Neutrophil (primary cell): ENCODE data around the gene ABHD4.
"Not testable (repeated sequence)": the region's sequence is repeated elsewhere in the genome, so short reads cannot be mapped to it uniquely, and the experiment has no call there.

Source experiments
- H3K27ac ChIP-seq: fragments of 200-600 bp; sonication (generic); 2 replicates; pipeline ENCODE4 v1.5.1; 2016; ENCODE audit warnings: mild to moderate bottlenecking, moderate library complexity
- H3K27me3 ChIP-seq: fragments of 200-600 bp; sonication (generic); 2 replicates; pipeline ENCODE4 v1.6.0; 2016; ENCODE audit warnings: mild to moderate bottlenecking
- H3K36me3 ChIP-seq: fragments of 200-600 bp; sonication (generic); 2 replicates; pipeline ENCODE4 v1.5.1; 2017
- H3K4me1 ChIP-seq, 2 experiments: fragments of 200-600 bp in 1 of 2; sonication (generic) in 1 of 2; 1 replicate in 1 of 2; 2 replicates in 1 of 2; pipeline versions ENCODE4 v1.5.1 to v1.6.1; 2013 to 2016; ENCODE audit warnings: low read depth in 1 of 2, low read length in 1 of 2, mild to moderate bottlenecking in 1 of 2, moderate library complexity in 1 of 2; ENCODE audit not compliant: control insufficient read depth in 1 of 2, insufficient read depth in 1 of 2
- H3K4me3 ChIP-seq, 2 experiments: fragments of 200-600 bp in 1 of 2; sonication (generic) in 1 of 2; 1 replicate in 1 of 2; 2 replicates in 1 of 2; pipeline ENCODE4 v1.5.1; 2013 to 2016; ENCODE audit warnings: low read depth in 1 of 2, low read length in 1 of 2, mild to moderate bottlenecking in 1 of 2, moderate library complexity in 1 of 2
- H3K9me3 ChIP-seq: fragments of 200-600 bp; sonication (generic); 2 replicates; pipeline ENCODE4 v1.5.1; 2016
- TF ChIP-seq, protein P1 (sequence below): fragments of 200-600 bp; sonication (generic); IDR thresholded peaks from 2 replicates; pipeline ENCODE4 v1.5.1; 2016; ENCODE audit warnings: antibody characterized with exemption

ABHD4 gene

GRCh38 chr14:22579881-22580280 lies 18.2 kb upstream of the ABHD4 start:
- no peak overlapping the region for H3K4me3 ChIP-seq
- no peaks in the 10 kb centered on the region for H3K9me3 ChIP-seq
- H3K4me1 ChIP-seq, result peaks cover 0 to 4% of the 10 kb centered on the region in 2 experiments
- TF ChIP-seq, protein P1, sequence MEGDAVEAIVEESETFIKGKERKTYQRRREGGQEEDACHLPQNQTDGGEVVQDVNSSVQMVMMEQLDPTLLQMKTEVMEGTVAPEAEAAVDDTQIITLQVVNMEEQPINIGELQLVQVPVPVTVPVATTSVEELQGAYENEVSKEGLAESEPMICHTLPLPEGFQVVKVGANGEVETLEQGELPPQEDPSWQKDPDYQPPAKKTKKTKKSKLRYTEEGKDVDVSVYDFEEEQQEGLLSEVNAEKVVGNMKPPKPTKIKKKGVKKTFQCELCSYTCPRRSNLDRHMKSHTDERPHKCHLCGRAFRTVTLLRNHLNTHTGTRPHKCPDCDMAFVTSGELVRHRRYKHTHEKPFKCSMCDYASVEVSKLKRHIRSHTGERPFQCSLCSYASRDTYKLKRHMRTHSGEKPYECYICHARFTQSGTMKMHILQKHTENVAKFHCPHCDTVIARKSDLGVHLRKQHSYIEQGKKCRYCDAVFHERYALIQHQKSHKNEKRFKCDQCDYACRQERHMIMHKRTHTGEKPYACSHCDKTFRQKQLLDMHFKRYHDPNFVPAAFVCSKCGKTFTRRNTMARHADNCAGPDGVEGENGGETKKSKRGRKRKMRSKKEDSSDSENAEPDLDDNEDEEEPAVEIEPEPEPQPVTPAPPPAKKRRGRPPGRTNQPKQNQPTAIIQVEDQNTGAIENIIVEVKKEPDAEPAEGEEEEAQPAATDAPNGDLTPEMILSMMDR, result no peak
- H3K36me3 ChIP-seq, result peaks cover 1% of the 10 kb centered on the region
- no peak overlapping the region for H3K27ac ChIP-seq
- no peaks in the 10 kb centered on the region for H3K27me3 ChIP-seq

DNA sequence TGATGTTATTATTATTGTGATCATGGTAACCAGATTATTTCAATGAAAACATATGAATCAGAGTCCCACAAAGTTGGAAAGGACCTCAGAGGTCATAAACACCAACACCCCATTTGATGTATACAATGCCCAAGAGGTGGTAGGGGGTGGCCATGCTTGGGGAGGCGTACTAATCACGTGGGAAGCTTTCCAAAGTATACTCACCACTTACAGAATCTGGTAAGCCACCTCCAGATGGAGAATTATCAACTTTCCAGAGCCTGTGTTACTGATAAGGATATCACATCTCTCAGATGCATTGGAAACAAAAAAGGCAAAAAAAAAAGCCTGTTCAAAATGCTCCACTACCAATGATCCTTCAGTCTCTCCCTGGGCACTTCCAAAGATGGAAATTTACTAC lies 17.5 kb upstream of the ABHD4 start:
- no peaks in the 10 kb centered on the region for H3K36me3 ChIP-seq
- no peak overlapping the region for H3K4me3 ChIP-seq
- H3K27ac ChIP-seq, result no peak overlapping the region
- peaks cover 0 to 4% of the 10 kb centered on the region in 2 experiments for H3K4me1 ChIP-seq
- TF ChIP-seq, protein P1, result no peak
- no peaks in the 10 kb centered on the region for H3K27me3 ChIP-seq
- no peaks in the 10 kb centered on the region for H3K9me3 ChIP-seq

DNA sequence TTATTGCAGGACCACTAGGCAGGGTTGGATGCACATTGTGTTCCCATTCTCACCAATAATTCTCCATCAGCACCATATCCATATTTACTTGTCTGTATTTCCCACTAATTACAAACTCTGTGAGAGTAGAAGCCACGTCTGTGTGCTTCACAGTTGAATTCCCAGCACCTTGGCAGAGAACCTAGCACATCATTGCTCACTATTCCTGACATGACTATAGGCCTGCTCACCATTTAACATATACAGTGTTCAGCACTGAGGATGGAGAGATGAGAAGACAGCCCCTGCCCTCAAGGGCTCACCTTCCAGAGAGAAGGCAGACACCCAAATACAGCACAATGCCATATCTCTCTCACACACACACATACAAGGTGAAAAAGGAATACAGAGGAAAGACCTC lies 14.1 kb upstream of the ABHD4 start:
- TF ChIP-seq, protein P1, result no peak
- Histone ChIP-seq H3K27me3 (no peaks in the 10 kb centered on the region), H3K36me3 (no peaks in the 10 kb centered on the region), H3K9me3 (no peaks in the 10 kb centered on the region), H3K4me3 (no peak overlapping the region), H3K27ac (no peak overlapping the region), H3K4me1 (peaks cover 12 to 15% of the 10 kb centered on the region in 2 experiments)

DNA sequence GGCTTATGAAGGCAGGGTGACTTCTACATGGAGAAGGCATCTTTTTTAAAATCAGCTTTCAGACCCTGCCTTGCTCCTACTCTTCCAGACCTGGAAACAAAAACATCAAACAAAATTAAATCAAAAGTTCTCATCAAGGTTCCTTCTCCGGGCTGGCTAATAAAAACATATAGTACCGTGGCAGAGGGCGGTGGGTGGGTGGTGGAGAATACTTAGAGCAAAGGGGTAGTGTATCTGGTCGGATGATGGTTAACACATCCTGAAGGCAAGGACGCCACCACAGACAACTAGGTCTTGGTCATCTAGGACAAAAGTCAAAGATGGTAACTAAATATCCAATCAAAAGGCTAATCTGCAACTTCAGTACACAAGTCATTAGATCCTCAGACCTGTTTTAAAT lies 10.9 kb upstream of the ABHD4 start:
- Histone ChIP-seq H3K9me3 (no peaks in the 10 kb centered on the region), H3K36me3 (no peaks in the 10 kb centered on the region), H3K27ac (no peak overlapping the region), H3K4me3 (no peak overlapping the region), H3K4me1 (peaks cover 24% of the 10 kb centered on the region in 2 experiments), H3K27me3 (peaks cover 3% of the 10 kb centered on the region)
- TF ChIP-seq, protein P1, result no peak

GRCh38 chr14:22587677-22588422 lies 10.2 kb upstream of the ABHD4 start:
- H3K9me3 ChIP-seq, H3K36me3 ChIP-seq, H3K27me3 ChIP-seq: not testable (repeated sequence)
- Histone ChIP-seq H3K4me3 (peak overlapping the region; percentile 82 to 93), H3K27ac (peak overlapping the region; percentile 89), H3K4me1 (peaks cover 24% of the 10 kb centered on the region in 2 experiments)

DNA sequence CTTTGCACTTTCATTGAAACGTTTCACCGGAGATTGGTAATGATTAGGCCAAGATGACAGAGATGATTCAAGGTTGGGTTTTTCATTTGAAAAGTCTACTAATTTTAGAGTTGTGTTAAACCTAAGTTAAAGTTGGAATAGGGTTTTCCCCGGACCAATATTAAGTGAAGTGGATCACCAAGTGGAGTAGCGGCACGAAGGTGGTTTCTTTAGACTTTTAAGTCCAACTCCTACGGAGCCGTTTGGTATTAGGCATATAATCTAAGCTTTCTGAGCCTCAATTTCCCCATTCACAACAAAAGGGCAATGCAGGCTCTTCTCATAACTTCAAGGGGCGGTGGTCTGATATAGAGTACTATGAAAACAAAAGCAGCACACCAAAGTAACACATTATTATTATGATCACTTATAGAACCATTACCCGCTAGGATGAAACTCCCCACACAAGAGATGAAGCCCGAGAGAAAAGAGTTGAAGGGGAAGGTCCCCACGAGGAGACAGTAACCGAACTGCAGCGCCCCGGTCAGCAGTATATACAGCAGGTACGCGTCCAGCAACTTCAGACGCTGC lies 9.5 kb upstream of the ABHD4 start:
- Histone ChIP-seq H3K27me3 (peaks cover 15% of the 10 kb centered on the region), H3K4me3 (peak overlapping the region; percentile 82 to 93), H3K9me3 (no peaks in the 10 kb centered on the region), H3K27ac (peak overlapping the region; percentile 89), H3K4me1 (peaks cover 20 to 24% of the 10 kb centered on the region in 2 experiments), H3K36me3 (no peaks in the 10 kb centered on the region)
- TF ChIP-seq, protein P1, result no peak
